ENCODE data around the gene IPO4.
A peak's percentile ranks its signal among the peaks of the same experiment; 100 is the strongest.

Gene IPO4

DNA sequence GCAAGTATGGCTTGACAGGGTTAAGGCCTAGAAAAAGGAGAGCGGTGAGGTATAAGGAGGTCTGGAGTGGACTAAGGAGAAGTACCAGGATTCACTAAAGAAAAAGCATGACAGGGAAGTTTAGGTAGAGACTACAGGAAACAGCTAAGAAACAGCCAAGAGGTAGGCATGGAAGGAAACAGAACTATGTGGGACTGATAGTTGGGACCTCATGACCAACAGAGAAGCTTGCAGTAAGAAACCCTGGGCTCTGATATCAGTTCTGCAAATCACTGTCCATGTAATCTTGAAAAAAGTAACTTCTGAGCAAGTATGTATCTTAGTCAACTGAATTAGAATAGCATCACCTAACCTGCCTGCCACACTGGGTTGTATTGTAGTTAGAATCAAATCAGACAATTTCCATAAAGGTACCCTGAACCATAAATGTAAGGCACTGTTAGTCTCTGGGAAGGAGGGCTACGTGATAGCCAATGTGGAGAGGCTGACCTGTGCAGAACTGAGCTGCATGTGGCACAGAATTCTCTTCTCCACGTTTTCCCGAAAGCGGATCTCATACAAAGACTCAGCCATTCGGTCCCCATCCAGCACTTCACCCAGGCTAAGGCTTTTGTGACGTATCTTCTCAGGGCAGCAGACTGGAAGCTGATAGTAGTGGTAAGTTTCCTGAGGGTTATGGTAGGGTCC is 5.7 kb upstream of the IPO4 start:
- no peak for DNase-seq

DNA sequence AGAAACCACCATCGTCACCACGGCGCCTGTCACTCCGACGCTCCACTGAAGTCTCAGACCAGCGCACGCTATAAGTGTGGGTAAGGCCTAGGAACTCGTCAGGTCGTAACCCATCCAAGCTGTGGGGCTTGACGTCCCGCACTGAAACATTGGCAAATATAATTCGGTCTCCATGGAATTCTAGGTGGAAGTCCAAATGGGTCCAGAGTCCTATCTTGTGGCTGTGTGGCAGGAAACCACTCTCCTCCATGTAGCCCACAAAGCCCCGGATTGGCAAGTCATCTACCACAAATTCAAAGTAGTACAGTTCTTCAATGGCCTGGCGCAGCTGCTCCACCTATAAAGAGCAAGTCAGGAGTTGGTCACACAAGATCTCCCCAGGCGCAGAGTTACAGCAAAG is 4.3 kb upstream of the IPO4 start:
- DNase-seq = no peak

DNA sequence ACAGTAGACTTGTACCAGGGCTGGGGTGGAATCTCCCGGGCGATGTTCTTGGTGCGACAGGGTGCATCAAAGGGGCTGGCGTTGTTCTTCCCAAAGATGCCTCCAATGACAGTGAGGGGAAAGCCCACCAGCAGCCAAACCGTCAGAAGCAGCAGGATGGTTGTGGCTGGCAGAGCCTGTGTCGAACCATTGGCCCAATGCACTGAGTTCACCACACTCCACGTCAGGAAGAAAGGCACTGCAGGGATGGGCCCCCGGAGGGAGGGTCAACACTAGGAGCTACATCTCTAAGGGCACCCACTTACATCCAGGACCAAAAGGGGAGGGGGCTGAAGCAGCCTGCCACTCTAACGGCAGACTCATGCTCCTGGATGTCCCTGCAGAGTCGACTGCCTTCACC is 1.8 kb upstream of the IPO4 start:
- DNase-seq = no peak

DNA sequence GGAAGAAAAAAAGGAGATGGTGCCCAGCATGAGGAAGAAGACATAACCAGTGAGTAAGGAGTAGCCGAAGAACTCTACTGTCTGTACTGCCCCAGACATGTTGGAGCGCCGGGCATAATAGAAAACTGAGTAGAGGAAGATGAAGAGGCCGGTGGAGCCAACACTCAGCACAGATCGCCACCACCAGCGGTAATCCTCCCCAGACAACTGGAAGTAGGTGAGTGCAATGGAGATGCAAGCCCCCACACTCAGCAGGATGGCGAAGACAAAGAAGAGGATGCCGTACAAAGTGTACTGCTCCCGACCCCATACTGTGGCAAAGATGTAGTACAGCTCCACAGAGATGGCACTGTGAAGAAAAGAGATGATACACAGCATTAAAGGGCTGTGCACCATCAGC is 844 bp upstream of the IPO4 start:
- DNase-seq = no peak

DNA sequence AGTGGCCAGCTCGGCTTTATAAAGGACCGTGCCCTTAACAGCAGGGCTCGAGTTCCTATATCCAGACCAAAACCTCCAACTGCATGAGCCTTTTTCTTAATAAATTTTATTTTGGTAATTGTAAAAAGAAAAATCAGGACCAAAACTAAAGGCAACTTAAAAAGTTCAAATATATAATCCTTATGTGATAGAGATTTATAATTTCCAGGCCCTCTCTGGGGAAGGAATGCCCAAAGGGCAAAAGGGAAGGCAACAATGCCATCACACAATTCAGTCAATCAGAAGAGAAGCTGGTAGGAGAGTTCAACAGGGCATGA is 401 bp upstream of the IPO4 start:
- DNase-seq = no peak

DNA sequence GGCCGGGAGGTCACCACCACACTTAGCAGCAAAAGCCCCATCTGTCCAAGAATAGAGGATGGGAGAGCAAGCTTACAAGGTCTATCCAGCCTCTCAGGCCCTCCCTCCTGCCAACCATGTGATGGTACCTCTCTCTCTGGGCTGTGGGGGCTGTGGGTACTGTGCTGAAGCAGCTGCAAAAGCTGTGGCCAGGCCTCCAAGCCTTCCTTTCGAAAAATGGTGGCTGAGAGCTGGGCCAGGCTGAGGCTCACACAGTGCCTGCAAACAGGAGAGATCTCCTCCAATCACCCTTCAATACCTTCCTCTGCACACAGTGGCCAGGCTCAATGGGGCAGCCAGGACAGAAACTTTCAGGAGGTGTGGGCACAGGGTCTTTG is 1.1 kb downstream of the IPO4 start:
- no peak for DNase-seq

DNA sequence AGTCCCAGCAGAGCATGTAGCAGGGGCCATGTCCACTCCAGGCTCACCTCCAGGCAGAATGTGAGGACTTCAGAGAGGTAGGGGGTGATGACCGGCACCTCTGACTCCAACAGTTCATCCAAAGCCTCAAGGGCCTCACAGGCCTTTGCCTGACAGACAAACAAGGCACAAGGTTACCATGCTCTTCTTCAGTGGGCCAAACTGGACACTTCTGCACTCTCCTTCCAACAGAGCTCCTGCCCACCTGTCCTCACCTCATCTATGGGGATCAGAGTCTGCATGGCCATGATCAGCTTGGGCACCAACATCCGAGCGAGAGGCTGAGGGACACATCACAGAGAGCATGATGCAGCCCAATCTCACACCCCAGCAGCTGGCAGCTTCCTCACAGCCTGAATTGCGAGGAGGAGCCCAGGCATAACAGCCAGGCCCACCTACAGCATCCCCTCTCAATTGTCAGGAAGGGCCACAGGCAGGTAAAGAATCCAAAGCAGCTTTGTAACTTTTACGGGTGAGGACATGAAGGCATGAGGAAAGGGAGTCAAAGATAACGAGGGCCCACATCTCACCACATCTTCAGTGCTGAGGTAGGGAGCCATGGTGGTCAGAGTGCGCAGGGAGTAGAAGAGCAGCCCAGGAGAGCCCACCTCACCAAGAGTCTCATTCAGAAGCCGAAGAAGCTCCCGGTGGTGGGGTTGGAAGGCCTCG is 1.6 kb downstream of the IPO4 start:
- no peak for DNase-seq

DNA sequence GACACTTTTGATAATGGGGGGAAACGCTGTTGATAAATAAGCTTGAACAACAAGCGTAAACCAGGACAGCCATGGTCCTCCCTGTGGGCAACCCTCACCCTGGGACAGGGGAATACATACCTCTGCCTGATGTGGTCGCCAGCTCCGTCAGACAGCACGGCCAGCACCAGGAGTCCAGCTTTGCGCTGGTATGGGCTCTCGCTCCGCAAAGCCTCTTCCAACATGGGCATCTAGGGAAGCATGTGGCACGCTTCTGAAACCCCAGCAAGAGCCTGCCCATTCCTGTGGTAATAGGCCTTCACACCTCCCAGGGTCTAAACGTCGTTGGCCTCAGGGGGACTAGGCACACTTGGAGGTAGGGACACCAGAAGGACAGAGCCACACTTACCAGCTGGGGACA is 2.9 kb downstream of the IPO4 start:
- DNase-seq = no peak

DNA sequence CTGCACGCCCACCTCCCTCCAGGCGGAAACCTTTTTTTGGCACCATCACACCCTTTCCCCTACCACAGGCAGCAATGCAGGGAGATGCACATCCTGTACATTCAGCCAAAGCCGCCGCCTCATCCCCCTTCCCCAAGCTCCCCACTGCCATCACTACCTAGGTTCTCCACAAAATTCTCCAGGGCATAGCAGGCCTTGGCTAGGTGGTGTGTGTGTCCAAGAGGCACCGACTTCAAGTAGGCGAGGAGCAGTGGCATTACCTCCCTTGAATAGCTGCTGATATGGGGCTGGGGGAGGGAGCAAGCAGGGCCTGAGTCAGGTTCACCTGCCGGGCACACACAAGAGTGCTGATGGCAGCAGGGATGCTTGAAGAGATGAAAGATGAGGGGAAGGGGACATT is 3.6 kb downstream of the IPO4 start:
- no peak for DNase-seq

DNA sequence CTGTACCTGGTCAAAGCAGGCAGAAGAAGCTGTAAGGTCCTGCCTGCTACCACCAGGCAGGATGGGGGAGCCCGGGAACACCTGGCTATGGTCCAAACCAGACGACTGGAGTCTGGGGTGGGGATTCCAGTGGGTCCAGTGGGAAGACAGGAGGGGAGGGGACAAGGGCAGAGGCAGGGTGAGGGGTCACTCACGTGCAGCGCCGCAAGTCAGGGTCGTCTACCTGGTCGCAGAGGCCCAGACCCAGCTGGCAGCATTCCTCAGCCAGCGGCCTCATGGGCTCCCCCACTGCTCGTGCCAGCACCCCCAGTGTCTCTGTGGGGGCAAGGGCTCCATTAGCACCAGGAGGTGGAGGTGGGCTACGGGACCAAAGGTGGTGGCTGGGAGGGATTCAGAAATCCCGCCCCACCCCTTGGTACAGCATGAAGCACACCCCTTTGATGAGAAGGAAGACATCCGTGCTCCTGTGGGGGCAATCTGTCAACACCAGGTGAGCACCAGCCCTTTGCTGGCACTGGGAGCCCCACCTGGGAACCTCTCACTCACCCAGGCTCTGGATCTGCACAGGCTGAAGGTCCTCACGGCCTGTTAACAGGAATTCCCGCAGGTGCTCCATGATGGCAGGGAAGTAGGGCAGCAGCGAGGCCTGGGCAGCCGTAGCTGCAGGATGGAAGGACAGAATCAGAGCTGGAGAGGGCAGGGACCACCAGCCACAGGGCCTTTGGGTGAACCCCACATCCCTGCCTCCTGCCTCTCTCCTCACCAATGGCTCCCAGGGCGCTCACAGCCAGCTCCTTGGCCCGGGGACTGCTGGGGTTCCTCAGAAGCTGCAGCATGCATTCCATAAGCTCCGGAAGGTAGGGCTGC is 4.3 kb downstream of the IPO4 start:
- DNase-seq = no peak

DNA sequence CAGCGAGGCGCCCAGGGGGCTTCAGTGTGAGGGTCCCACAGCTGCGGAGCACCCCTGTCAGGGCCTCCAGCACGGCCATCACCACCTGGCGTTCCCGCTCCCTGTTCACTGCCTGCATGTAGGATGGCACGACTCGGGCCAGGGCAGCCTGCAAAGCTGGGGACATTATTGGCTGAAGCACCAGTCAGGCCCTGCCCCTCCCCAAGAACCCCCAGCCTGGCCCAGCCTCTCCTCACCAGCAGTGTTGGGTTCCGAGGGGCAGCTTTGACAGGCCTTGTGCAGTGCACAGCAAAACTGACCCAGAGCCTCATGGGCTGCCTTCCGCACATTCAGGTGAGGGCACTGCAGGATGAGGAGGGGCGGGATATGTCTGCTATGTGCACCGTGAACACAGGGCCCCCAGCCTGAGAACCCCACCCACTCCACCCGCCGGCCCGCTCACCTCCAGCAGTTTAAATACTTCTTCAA is 5.6 kb downstream of the IPO4 start:
- DNase-seq = no peak

DNA sequence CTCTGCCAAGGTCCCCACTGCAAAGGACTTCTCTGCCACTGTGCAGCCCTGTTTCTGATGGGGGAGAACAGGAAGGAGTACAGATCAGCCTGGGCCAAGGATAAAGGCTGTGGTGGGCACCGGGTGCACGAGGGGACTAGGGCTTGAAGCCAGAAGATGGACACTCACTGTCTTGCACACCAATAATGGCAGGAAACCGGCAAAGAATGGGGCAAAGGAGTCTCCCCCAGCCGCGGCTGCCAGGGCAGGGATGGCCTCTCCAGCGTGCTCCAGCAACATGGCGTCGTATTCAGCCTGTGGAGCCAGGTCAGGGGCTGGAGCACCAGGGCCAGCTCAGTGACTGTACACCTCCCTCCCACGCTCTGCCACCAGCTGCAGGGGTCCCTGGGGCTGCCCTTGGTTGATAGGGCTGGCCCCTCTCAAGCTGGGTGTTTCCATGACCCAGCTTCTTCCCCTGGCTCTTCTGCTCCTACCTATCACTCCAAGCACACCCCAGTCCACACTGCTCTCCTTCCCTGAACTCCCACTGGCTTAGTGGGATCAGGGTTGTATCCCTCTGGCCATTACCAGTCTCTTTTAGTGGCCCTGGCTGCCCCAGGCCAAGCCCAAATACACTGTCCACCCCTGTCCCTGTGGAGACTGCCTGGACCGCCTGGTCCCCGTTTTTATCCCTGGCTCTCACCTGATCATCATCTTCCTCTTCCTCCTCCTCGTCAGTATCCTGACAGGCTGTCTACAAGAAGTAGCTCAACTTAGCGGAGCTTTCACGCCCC is 6.3 kb downstream of the IPO4 start:
- DNase-seq = no peak

DNA sequence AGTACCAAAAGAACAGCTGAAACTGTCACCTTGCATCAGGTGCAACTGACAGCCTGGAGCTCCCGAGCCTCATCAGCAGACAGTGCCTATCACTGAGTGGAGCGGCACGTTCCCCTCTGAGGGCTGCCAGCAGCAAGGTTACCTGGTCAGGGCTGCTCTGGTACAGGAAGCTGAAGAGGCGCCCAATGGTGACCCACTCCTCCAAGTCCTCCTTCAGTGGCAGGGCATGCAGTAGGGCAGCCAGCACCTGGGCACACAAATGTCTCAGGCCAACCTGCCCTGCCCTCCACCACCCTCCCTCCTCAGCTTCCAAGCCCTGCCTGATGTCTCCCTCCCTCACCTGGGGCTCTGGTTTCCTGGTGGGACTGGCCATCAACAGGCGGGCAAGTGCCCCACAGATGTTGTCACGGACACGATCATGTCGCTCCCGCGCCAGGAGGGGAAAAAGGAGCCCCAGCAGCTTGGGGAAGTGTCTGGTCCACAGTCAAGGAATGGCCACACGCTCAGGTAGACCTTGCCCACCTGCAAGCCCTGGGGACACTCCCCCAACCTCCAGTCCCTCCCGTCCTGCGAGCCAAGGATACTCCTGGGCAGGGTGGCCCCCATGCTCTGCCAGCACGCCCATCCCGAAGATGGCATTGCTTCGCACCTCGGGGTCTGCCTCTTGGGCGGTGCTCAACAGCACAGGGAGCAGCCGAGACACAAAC is 7.1 kb downstream of the IPO4 start:
- DNase-seq = no peak

DNA sequence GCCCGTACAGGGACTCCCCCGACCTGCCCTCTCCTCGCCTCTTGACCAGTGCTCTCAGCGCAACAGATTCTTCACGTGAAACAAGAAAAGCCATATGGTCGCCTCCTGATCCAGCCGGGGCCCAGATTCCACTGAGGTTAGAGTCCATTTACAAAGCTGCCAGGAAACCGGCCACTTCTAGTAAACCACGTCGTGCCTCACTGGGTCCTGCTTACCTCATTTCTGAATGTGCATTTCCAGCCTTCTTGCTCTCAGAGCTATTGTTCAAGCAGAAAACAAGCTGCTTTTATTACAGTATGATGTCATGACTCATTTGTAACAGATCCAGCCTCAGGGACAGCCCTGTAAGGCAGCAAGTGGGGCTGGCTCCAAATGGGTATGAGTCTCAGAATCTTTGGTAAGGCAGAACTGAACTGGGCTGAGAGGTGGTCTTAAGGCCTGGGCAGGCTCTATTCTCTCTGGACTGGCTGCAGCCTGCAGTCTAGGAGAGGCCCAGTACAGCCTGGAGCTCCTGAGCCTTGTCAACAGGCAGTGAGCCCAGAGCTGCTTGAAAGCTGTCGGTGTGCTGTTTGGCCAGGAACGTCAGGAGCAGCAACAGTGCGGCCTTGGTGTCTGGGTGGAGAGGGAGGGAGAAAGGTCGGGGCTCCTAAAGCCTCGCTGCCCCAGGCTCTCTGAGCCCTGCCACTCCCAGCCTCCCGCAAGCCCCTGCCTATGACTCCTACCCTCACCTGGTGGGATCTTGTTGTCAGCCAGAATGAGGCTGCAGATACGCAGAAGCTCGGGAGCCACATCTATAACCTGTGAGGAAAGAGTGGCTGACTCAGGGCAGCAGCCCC is 8.4 kb downstream of the IPO4 start:
- DNase-seq = peak; percentile 16 to 51

DNA sequence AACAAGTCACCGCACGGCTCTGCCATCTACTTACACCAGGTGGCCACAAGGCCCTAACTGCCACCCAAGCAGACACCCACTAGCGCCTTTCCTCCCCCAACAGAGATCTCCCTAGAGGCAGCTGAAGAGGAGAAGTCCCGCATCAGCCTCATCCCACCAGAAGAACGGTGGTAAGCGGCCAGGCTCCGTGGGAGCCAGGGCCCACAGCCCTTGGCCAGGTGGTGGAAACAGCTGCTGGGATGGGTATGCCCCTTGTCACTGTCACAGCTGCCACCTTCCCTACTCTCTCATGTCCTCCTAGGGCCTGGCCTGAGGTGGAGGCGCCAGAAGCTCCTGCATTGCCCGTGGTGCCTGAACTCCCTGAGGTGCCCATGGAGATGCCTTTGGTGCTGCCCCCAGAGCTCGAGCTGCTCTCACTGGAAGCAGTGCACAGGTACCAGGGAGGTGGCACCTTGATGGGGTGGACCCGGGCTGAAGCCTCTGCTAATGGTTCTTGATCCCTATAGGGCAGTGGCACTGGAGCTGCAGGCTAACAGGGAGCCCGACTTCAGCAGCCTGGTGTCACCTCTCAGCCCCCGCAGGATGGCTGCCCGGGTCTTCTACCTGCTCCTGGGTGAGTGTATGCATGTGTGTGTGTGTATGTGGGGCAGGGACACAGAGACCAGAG is 9.2 kb downstream of the IPO4 start:
- no peak for DNase-seq

DNA sequence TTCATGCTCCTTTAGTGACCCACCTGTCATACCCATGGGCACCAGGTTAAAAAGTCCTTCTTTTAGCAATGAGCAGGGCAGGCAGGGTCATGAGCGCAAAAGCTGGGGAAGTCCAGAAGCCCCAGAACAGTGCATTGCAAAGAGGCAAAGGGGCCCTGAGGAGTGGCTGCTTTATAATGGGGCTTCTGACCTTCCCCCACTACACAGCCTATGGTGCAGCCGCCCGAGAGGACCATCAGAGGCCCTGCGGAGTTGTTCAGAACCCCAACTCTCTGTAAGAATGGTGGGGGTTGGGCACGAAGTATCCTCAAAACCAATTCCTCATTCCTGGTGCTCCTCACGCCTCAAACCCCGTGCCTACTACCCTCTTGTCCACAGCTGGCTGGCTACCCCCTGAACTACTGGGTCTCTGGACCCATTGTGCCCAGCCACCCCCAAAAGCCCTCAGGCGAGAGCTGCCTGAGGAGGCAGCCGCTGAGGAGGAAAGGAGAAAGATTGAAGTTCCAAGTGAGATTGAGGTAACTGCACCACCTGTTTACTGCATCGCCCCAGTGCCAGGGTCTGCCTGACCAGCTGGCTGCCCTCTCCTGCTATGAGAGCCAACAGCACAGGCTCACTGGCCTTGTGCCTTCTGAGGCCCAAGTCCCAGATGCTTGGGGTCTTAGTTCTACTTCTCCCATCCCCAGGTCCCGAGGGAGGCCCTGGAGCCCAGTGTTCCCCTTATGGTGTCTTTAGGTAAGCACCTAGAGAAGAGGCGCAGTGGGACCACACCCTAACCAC is 10.0 kb downstream of the IPO4 start:
- DNase-seq = no peak

DNA sequence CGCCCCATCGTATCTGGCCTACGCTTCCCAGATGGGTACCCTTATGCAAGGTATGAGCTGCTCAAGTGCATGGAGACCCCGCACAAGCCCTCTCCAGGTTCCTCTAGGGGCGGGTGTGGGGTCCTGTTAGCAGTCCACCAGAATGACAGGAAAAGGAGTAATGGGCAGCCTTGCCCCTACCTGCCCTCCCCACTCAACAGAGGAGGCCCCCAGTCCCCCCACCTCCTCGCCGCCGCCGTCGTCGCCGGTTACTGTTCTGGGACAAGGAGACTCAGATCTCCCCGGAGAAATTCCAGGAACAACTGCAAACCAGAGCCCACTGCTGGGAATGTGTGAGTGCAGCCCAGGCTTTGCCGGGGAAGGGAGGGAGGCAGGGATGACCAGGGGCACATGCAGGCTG is 10.7 kb downstream of the IPO4 start:
- no peak for DNase-seq

DNA sequence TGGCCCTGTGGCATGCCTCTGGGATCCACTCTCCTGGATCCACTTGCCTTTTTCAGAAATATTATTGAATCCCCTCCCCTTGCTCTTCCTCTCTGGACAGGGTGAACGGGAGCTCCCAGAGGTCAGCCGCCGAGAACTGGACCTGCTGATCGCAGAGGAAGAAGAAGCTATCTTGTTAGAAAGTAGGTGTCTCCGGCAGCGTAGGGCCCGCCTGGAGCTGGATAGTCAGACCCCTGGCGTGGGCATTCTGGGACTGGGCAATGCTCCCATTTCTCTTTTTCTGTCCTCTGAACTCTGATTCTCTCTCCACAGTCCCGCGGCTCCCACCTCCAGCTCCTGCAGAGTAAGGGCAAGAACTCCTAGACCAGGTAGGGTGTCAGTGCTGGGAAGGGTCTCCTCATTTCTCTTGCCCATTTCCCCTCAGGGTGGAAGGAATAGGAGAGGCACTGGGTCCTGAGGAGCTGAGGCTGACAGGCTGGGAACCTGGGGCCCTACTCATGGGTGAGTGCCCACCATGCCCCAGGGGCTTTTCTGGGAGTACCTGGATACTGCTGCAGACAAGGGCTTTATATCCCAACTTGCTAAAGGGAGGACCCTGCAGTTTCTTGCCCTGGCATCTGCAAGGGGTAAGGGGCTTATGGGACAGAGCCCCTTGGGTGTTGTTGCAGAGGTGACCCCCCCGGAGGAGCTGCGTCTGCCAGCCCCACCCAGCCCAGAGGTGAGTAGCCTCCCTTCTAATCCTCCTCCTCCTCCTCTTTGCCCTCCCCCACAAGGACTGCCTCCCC is 11.4 kb downstream of the IPO4 start:
- DNase-seq = no peak

DNA sequence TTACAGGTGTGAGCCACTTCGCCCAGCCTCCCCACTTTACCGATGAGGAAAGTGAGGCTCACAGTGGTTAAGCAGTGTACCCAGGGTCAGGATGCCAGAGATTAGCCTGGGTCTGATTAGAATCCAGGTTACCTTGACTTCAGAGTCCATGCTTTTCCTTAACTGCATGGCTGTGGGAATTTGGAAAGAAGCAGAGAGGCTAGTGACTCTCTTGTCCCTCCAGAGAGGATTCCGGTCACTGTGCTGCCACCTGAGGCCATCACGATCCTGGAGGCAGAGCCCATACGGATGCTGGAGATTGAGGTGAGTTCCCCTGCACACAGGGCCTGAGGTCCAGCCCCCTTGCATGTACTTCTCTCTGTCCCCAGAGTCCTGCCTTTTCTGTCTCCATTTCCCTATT is 12.0 kb downstream of the IPO4 start:
- no peak for DNase-seq
